A673 (cell line): ENCODE data around the gene REV1. TPM values are rescaled to one million over a fixed set of nuclear protein-coding genes. Genes with fewer than 3 reads are reported as not detected.
"Not testable (repeated sequence)": the region's sequence is repeated elsewhere in the genome, so short reads cannot be mapped to it uniquely, and the experiment has no call there.

Experiments
- BruUV-seq: library from RNA; stranded (reverse); fragments of 400-500 nt; replicated peaks from 2 replicates; lab custom pipeline; 2021; lab: Mats Ljungman, UMichigan
- CTCF ChIA-PET: fragments of 300-600 bp; sonication (Branson Sonifier 250); formaldehyde crosslinking; loops from one replicate; lab custom pipeline; 2022; ENCODE audit warnings: antibody characterized with exemption; lab: Charles Lee
- POLR2A ChIA-PET: fragments of 300-600 bp; sonication (Branson Sonifier 250); formaldehyde crosslinking; loops from one replicate; lab custom pipeline; 2022; ENCODE audit warnings: antibody characterized with exemption; ENCODE audit not compliant: low non-redundant PET; lab: Charles Lee
- DNase-seq: peaks from one replicate; pipeline ENCODE4 v3.0.0-alpha.2; 2015; ENCODE audit warnings: low spot score
- H3K27ac ChIP-seq: fragments of 200-600 bp; sonication (generic); 2 replicates; pipeline ENCODE4 v1.5.1; 2016; ENCODE audit warnings: mixed run types, low read depth, mild to moderate bottlenecking, mixed read lengths, antibody characterized with exemption, low read length; ENCODE audit not compliant: poor library complexity, severe bottlenecking
- H3K27me3 ChIP-seq: fragments of 200-600 bp; sonication (generic); replicated peaks from 2 replicates; pipeline ENCODE4 v1.6.1; 2017; ENCODE audit warnings: mixed run types, low read depth, mild to moderate bottlenecking, mixed read lengths, antibody characterized with exemption, low read length; ENCODE audit not compliant: insufficient read depth, poor library complexity
- H3K36me3 ChIP-seq: fragments of 200-600 bp; sonication (generic); 2 replicates; pipeline ENCODE4 v1.6.1; 2016; ENCODE audit warnings: mixed run types, mild to moderate bottlenecking, mixed read lengths, antibody characterized with exemption, low read length; ENCODE audit not compliant: insufficient read depth, poor library complexity, severe bottlenecking
- H3K4me1 ChIP-seq: fragments of 200-600 bp; sonication (generic); 2 replicates; pipeline ENCODE4 v1.6.1; 2017; ENCODE audit warnings: mixed run types, mild to moderate bottlenecking, mixed read lengths, antibody characterized with exemption, low read length; ENCODE audit not compliant: insufficient read depth, poor library complexity, severe bottlenecking
- H3K4me3 ChIP-seq: fragments of 200-600 bp; sonication (generic); 2 replicates; pipeline ENCODE4 v1.5.1; 2016; ENCODE audit warnings: low read depth, mixed run types, mild to moderate bottlenecking, mixed read lengths, low read length; ENCODE audit not compliant: poor library complexity, severe bottlenecking
- H3K9me3 ChIP-seq: fragments of 200-600 bp; sonication (generic); 2 replicates; pipeline ENCODE4 v1.6.1; 2016; ENCODE audit warnings: mixed run types, low read depth, mild to moderate bottlenecking, mixed read lengths, antibody characterized with exemption, low read length; ENCODE audit not compliant: poor library complexity, severe bottlenecking
- EZH2 ChIP-seq: fragments of 200-600 bp; sonication (generic); IDR thresholded peaks from 2 replicates; pipeline ENCODE4 v1.6.1; 2017; ENCODE audit warnings: borderline replicate concordance, low read depth, mild to moderate bottlenecking, mixed read lengths, antibody characterized with exemption, low read length; ENCODE audit not compliant: poor library complexity, severe bottlenecking
- intact Hi-C: fragments of 100-400 bp; cut with micrococcal nuclease; formaldehyde crosslinking; loops from one replicate; pipeline ENCODE4 v1.10.0; 2022; ENCODE audit not compliant: unreplicated experiment
- total RNA-seq: library from RNA; stranded (reverse); gene quantifications from 2 replicates; pipeline ENCODE4 v1.2.3, GENCODE V29; 2021
- TF ChIP-seq, protein P1 (sequence below): fragments of 300-800, 200-600 bp; sonication (generic); conservative IDR thresholded peaks from 2 replicates; pipeline ENCODE4 v1.5.1; 2017; ENCODE audit warnings: low read depth, mild to moderate bottlenecking, antibody characterized with exemption, low read length, moderate library complexity, mixed read lengths

REV1 gene
- total RNA-seq, 1 experiment from 2014 or later = 38.1 TPM

DNA sequence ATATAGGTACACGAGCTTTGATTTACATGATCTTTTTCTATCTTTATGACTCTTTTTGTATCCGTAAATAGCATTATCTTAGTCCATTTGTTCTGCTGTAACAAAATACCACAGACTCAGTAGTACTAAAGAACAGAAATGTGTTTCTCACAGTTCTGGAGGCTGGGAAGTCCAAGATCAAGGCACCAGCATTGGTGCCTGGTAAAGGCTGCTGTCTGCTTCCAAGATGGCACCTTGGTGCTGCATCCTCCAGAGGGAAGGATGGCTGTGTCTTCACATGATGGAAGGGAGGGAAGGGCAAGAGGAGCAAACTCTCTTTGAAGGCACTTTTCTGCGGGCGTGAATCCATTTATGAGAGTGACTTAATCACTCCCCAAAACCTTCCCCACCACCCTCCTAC lies 116.7 kb downstream of the REV1 start:
- no peak overlapping the region for H3K27ac ChIP-seq
- no peaks in the 10 kb centered on the region for H3K9me3 ChIP-seq
- no TSS peak for BruUV-seq
- POLR2A ChIA-PET = no interaction called here
- TF ChIP-seq, protein P1, sequence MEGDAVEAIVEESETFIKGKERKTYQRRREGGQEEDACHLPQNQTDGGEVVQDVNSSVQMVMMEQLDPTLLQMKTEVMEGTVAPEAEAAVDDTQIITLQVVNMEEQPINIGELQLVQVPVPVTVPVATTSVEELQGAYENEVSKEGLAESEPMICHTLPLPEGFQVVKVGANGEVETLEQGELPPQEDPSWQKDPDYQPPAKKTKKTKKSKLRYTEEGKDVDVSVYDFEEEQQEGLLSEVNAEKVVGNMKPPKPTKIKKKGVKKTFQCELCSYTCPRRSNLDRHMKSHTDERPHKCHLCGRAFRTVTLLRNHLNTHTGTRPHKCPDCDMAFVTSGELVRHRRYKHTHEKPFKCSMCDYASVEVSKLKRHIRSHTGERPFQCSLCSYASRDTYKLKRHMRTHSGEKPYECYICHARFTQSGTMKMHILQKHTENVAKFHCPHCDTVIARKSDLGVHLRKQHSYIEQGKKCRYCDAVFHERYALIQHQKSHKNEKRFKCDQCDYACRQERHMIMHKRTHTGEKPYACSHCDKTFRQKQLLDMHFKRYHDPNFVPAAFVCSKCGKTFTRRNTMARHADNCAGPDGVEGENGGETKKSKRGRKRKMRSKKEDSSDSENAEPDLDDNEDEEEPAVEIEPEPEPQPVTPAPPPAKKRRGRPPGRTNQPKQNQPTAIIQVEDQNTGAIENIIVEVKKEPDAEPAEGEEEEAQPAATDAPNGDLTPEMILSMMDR = no peak
- TF ChIP-seq EZH2 = no peak
- no peak for DNase-seq
- H3K36me3 ChIP-seq = peaks cover 79% of the 10 kb centered on the region
- H3K4me1 ChIP-seq = no peaks in the 10 kb centered on the region
- no peaks in the 10 kb centered on the region for H3K27me3 ChIP-seq
- no peak overlapping the region for H3K4me3 ChIP-seq
- intact Hi-C loops = no loop called here
- CTCF ChIA-PET = interaction anchor here (0.7 kb wide), 1 partner anchor 494 kb away, joined by 4 read pairs; no protein-coding TSS in a partner anchor

DNA sequence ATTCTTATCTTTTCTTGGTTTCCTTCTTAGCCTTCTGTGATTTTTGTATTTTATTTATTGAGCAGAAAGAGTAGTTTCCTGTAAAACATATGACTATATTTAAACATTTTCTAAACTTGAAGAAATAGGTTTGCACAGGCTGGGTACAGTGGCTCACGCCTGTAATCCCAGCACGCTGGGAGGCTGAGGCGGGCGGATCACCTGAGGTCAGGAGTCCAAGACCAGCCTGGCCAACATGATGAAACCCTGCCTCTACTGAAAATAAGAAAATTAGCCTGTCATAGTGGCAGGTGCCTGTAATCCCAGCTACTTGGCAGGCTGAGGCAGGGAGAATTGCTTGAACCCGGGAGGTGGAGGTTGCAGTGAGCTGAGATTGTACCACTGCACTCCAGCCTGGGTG lies 121.0 kb downstream of the REV1 start:
- DNase-seq, intact Hi-C loops: not testable (repeated sequence)
- H3K36me3 ChIP-seq = peaks cover 83% of the 10 kb centered on the region

DNA sequence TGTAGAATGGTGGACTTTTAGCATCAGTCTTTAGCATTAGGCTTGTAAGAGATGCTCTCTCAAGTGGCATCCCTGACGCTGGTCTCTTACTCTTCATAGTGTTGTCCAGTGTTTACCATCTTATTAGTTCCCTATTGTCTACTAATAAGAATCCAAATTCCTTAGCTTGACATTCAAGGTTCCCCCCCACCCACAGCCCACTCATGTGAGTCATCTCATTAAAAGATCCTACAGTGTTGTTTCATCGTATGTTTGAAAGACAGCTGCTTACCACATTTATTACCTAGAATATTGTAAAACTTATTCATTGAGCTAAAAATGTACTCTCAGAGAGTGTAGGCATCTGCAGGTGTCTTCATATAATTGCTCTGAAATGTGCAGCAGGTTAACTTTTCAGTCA lies 124.2 kb downstream of the REV1 start:
- Histone ChIP-seq H3K4me3 (no peak overlapping the region), H3K4me1 (no peaks in the 10 kb centered on the region), H3K36me3 (peaks cover 75% of the 10 kb centered on the region), H3K27me3 (no peaks in the 10 kb centered on the region), H3K27ac (no peak overlapping the region), H3K9me3 (no peaks in the 10 kb centered on the region)
- DNase-seq = no peak
- CTCF ChIA-PET = interaction anchor here (0.6 kb wide), 1 partner anchor 32 kb away, joined by 3 read pairs; no protein-coding TSS in a partner anchor
- no TSS peak for BruUV-seq
- TF ChIP-seq EZH2 = no peak
- TF ChIP-seq, protein P1 = no peak
- intact Hi-C loops = no loop called here
- POLR2A ChIA-PET = no interaction called here

More for the DNA sequence above, 121.0 kb downstream of the REV1 start:
- H3K4me3 ChIP-seq, H3K27ac ChIP-seq, POLR2A ChIA-PET, CTCF ChIA-PET, H3K9me3 ChIP-seq, H3K27me3 ChIP-seq, BruUV-seq, H3K4me1 ChIP-seq: not testable (repeated sequence)

DNA sequence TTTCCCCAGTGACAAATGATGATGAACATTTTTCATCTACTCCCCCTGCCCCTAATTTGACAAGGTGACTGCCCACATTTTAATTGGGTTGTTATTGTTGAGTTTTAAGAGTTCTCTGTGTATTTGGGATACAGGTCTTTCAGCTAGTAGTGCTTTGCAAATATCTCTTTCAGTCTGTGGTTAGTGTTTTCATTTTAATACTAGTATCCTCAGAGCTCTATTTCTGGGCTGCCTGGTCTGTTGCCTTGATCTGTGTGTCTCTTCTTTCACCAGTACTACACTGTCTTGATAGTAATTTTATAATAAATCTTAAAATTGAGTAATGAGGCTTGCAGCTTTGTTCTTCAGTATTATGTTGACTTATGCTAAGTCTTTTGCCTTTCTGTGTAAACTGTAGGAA lies 133.0 kb downstream of the REV1 start:
- Histone ChIP-seq H3K9me3 (no peaks in the 10 kb centered on the region), H3K27ac (no peak overlapping the region), H3K4me3 (no peak overlapping the region), H3K27me3 (no peaks in the 10 kb centered on the region), H3K36me3 (peaks cover 6% of the 10 kb centered on the region), H3K4me1 (no peaks in the 10 kb centered on the region)
- BruUV-seq = no TSS peak
- no peak for DNase-seq
- CTCF ChIA-PET = no interaction called here
- no peak for TF ChIP-seq EZH2
- TF ChIP-seq, protein P1 = no peak
- POLR2A ChIA-PET = no interaction called here
- intact Hi-C loops = no loop called here

DNA sequence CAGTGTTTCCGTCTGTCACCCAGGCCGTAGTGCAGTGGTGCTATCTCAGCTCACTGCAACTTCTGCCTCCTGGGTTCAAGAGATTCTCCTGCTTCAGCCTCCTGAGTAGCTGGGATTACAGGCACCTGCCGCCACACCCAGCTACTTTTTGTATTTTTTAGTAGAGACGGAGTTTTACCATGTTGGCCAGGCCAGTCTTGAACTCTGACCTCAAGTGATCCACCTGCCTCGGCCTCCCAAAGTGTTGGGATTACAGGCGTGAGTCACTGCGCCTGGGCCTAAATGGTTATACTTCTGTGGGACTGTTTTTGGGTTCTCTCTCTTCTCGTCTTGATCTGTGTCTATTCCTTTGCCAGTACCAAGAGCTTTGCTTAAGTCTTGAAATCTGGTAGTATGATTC lies 135.0 kb downstream of the REV1 start:
- POLR2A ChIA-PET, H3K4me1 ChIP-seq, intact Hi-C loops, BruUV-seq, H3K4me3 ChIP-seq, H3K9me3 ChIP-seq, CTCF ChIA-PET, DNase-seq, H3K36me3 ChIP-seq, H3K27ac ChIP-seq, H3K27me3 ChIP-seq: not testable (repeated sequence)
